DMS79 (cell line): ENCODE data around the gene TEX261.

Source experiments
- DNase-seq: peaks from one replicate; lab custom pipeline; 2025; lab: John Stamatoyannopoulos, UW

TEX261 gene

DNA sequence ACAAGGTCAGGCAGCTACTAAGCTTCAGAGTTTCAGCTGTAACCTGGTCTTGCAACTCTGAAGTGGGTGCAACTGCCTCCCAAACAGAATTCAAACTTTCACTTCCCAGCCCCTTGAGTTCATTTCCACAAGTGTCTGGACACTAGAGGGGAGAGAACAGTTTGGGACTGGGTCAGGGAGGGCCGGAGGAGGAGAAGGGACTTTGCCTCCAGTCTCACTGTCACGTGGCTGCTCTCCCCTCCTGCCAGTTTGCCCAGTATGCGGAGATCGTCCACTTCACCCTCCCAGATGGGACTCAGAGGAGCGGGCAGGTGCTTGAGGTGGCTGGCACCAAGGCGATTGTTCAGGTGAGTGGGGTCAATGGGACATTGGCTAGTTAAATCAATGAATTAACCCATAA is 36.9 kb downstream of the TEX261 start:
- DNase-seq, result no peak

DNA sequence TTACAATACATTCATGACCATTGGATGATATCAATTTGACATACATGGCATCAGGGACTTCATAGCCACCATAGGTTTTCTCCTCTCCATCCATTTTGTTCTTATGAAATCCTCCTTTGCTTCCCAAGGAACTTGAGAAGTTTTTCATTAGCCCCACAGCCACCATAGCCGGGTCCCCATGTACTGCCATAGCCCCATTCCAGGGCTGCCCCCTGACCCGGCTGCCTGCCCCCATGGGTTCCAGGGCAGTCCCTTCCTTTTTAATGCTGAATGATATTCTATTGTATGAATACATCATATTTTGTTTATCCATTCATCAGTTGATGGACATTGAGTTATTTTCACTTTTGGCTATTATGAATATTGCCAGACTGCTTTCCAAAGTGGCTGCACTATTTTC is 38.5 kb downstream of the TEX261 start:
- DNase-seq, result no peak

GRCh38 chr2:70954886-70955285 is 39.8 kb downstream of the TEX261 start:
- DNase-seq, result no peak

DNA sequence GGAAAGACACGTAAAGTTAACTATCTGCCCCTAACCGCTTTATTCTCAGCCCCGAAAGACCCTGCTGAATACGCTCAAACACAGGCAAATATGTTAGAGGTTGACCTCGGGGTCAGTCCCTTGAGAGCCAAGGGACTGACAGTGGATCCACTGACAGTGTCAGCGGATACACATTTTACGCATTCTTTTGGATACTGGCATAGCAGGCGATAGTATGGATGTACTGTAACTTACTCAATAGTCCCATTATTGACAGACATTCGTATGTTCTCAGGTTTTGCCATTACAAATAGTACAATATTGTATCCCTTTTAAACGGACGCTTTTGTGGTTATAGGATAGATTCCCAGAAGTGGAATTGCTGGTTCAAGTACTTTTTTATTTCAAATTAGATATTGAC is 45.6 kb downstream of the TEX261 start:
- DNase-seq, result no peak

DNA sequence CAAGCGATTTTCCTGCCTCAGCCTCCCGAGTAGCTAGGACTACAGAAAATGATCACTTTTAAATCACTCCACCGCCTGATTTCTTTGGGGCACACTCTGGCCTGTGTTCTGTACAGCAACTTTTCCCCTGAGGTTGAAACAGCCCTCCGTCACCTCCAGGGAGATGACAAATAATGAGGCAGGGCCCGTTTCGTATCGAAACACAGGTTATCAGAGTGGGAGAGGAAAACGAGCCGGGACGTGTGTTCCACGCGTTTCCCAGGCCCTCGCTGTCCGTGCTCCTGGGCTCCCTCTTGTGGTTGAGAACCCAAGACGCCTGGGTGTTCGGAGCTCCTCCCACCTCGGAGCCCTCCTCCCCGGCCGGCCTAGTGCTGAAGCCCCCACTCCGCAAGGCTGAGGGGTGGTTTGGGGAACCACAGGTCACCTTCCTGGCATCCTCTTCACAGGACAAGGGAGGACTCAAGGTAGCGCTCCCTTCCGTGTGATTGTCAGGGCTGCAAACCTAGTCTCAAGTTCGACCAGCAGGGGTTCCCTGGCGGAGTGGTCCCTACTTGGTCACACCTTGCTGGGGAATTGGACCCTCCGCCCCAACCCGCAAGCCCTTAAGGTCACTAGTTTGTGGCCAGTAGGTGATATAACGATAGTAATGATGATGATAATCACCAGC is 46.2 kb downstream of the TEX261 start:
- peak; percentile 41 for DNase-seq

DNA sequence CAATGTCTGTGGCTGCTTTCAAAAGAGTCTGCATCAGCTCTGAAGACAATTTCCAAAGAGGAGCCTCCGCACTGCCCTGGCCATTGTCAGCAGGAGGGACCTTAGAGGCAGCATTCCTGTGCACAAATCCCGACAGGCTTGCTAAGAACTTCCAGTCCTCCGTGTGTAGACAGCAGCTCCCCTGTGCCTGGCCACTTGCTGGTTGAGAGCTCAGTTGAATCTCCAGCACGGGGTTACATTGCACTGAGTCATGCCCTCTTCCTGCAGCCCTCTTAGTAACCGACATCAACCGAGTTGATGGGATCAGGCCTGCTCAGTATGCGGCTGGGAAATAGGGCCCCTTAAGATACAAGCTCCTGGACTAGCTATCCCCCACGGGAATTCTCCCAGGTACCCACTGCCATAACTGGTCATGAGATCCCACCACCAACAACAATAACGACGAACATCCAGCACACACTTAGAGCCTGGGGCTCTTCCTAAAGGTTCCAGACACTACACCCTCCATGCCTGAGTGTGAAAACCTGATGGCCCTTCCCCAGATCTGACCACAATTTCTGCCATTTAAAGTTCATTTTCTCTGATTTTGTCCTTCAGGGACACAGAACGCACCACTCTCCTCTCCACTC is 47.0 kb downstream of the TEX261 start:
- no peak for DNase-seq

GRCh38 chr2:70946832-70947442 is 47.7 kb downstream of the TEX261 start:
- peak; percentile 21 for DNase-seq

DNA sequence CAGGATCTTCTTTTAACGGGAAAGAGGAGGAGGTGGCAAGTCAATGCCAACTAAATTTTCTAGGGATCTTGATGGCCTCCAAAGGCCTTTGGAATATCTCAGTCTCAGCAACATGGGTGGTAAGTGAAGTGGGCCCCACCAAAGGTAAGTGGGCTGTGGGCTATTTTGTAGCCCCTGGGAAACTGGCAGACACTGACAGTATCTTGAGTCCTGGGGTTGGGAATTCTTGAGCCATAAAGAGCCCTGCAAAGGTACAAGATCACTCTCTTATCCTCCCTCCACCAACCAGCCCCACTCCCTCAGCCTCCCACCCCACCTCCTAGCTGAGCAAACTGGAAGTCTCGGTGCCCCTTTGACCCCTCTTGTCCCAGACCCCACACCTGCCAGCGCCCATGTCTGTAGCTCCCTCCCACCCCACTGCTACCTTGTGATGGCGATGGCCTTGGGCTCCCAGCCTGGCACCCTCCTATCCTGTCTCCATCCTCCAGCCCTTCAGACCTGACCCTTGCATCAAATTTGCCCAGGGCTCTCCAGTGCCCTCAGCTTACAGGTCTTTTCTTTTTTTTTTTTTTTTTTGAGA is 50.5 kb downstream of the TEX261 start:
- no peak for DNase-seq

GRCh38 chr2:70943205-70943871 is 51.3 kb downstream of the TEX261 start:
- DNase-seq, result no peak

DNA sequence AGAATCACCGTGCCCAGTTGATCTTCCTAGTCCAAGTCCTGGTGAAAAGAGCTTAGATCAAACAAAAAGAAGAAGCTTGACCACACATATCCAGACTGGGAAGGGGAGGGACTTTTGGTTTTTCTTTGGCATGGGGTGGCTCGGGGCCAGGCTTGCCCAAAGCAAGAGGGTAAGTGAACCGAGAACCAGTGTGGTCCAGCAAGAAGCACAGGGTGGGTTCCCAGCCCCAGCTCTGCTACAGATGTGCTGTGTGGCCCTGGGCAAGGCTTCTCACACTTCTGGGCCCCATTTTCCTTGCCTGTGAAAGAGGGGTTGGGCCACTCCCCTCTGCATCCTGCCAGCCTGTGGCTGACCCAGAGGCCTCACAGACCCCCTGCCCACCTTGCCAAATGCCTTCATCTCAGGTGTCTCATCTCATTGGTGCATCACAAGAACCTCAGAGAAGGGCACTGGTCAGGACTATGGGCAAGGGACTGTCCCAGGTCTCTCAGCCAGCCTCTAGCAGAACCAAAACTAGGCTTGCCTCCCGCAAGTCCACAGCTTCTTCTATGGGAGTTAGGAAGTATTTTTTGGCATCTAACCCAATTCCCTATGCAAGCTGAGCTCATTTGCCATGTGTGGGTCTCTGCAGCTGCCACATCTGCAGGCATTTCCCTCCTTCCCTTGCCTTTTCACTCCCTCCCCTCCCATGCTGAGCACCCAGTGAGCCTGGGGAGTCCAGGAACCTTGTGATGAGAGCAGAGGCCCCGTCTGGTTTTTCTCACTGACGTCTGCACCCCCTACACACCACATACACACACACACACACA is 52.1 kb downstream of the TEX261 start:
- no peak for DNase-seq

DNA sequence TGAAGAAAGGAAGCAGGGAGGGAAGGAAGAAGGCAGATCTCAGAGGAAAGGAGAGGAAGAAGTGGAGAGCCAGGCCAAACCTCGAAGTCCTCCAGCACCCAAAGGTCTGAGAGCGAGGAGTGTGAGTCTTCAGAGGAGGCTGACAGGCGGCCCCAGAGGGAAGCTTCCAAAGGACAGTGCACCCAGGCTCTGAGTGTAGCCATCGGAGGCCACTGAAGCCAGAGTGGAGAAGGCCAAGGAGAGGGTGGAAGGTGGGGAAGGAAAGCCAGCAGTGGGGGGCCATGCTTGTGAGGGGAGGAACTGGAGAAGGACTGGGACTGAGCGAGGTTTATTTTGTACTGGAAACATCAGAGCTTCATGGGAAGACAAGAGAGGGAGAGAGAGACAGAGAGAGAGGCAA is 53.0 kb downstream of the TEX261 start:
- no peak for DNase-seq

DNA sequence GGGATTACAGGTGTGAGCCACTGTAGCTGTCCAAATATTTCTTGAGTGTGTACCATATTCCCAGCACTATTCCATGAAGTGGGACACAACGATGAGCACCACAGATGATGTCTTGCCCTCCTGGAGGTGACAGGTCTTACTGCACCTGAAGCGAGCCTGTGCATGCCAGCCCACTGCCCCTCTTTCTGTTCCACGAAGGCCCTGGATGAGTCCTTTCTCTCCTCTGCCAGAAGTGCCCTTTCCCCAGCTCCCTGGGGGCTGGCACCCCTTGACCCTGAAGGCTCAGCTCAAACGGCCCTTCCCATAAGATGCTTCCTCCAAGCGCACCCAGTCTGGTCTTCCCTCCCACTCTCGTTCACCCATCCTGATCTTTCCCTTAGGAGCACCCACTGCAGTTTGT is 53.5 kb downstream of the TEX261 start:
- no peak for DNase-seq

GRCh38 chr2:70939839-70940580 is 54.7 kb downstream of the TEX261 start:
- no peak for DNase-seq

DNA sequence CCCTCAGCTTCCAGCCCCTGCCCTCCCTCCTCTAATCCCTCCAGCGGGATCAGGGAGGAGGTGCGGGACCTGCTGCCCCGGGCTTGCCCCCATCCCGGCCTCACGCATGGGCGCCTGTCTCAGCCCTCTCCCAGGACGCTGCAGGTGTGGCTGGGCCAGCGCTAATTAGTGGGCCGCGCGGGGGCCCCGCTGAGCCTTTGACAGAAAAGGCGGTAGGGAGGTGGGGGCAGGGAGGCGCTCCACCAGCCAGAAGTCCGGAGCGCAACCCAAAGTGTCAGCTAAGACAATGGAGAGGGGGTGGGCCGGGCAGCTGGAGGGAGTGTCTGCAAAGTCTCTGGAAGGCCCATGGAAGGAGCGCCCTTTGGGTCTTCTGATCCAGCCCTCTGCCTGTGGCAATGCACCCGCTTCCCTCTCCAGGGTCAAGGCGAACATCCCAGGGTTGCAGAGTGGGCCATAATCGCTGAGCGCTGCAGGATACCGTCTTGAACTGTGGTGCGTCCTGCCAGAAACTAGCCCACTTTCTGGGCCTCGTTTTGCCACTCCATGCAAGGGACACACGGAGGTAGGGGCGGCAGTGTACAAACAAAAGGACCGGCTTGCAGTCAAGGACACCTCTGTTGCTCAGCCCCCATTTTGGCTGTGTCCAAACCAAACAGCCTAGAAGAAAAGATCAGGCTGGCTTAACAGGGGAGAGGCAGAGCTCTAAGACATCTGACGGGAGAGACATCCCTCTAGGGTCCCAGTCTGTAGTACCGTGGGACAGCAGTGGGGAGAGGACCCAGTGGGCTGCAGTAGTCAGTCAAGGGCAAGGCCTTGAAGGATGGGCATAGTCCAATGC is 55.5 kb downstream of the TEX261 start:
- no peak for DNase-seq

DNA sequence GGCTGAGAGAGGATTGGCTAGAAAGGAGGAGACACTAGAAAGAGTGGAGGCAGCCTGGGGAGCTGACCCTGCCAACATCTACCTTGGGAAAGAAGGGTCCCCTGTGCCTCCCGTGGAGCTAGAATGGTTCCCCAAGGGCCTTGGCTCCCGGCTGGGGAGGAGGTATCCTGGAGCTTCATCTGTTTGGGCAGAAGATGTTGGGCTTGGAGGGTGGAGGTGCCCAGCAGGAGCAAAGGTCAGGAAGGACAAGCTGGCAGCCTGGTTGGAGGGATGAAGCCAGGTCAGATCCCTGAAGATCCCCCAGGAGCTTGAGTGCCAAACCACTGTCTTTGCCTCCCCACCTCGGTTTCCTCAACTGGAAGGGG is 56.1 kb downstream of the TEX261 start:
- DNase-seq, result no peak

- DNase-seq, result no peak
Observed at GRCh38 chr2:70937866-70938585, 56.6 kb downstream of the TEX261 start.

DNA sequence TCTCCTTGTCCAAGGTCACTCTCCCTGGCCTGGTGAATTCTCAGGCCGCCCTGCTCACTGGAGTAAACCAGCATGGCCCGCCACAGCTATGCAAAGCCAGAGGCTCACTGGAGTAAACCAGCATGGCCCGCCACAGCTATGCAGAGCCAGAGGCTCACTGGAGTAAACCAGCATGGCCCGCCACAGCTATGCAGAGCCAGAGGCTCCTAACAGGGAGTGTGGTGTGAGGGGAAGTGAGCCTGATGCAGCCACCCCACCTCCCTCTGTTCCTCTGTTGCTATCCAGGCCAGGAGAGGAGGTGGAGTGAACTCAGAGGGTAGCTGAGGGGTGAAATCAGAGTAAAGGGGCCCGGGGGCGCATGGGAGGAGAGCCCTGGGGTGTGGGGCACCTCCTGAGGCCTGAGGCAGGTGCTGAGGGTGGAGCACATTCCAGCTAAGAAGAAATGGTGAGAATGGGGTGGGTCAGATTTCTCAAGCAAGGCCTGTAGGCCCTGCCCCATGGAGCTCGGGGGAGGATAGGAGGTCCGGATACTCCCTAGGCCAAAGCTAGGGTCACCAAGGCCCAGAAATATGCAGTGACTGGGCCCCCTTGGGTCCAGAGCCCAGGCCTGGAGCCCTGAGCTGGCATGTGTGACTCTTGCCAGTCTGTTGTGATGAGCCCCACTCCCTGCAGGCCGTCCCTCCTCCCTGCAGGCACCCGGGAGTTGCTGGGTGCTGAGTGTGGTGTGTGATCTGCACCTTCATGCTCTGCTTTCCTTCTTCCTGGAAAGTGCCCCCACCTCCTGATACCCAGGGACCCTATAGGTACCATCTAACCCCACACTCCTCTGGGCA is 57.5 kb downstream of the TEX261 start:
- DNase-seq, result no peak

GRCh38 chr2:70936165-70936978 is 58.3 kb downstream of the TEX261 start:
- peak; percentile 44 for DNase-seq
